ENCODE data around the gene UROD. TPM values are rescaled to one million over a fixed set of nuclear protein-coding genes. Genes with fewer than 3 reads are reported as not detected.
"Not testable (repeated sequence)": the region's sequence is repeated elsewhere in the genome, so short reads cannot be mapped to it uniquely, and the experiment has no call there.

The UROD gene
- polyA plus RNA-seq, 3 donors from 2014 or later, result 67.6 to 110 (median 102) TPM

DNA sequence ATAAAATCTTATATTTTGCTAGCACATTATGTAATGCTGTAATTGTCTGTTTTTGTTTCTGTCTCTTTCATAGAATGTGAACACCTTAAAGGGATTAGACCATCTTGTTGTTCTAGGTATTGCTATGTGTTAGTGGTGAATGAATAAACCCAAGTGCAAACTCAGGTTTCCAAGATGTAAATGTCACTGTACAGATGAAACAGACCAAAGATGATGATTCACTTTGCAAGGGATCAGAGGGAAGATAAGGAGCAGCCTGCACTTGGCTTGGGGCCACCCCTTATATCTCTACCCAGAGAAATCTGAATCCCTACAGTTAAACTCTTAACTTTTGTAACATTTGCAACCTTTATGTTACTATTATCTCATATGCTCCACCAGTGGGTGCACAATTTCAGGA is 25.4 kb downstream of the UROD start:
- Mint-ChIP-seq H3K9me3 (no peaks in the 10 kb centered on the region), H3K4me1 (peaks cover 3 to 7% of the 10 kb centered on the region in 2 donors), H3K36me3 (peaks cover 3 to 6% (median 5%) of the 10 kb centered on the region in 3 donors), H3K4me3 (no peak overlapping the region), H3K27ac (no peak overlapping the region), H3K27me3 (ENCODE audit: low read depth in 3 of 3) (peaks cover 0 to 1% (median 0%) of the 10 kb centered on the region in 3 donors)
- DNase-seq, result no peak

DNA sequence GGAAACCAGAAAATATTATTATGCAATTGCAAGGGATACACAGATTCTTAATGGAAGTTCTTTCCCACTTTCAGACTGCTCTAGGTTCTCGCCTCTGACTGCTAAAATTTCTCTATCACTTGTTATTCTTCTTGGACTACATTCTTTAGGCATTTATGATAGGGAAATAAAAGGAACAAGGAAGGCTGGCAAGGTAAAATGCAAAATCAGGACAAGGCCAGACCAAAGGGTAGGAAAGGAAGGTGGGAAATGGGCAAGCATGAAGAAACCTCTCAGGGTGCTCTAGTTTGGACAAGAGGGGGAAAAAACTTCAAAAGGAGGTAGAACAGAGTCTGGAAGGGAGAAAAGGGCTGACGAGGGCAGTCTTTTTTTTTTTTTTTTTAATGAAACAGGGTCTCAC is 26.2 kb downstream of the UROD start:
- peaks cover 3 to 5% of the 10 kb centered on the region in 2 donors for H3K4me1 Mint-ChIP-seq
- no peak for DNase-seq
- no peaks in the 10 kb centered on the region for H3K9me3 Mint-ChIP-seq
- no peak overlapping the region for H3K4me3 Mint-ChIP-seq
- H3K36me3 Mint-ChIP-seq, result peaks cover 3 to 6% (median 4%) of the 10 kb centered on the region in 3 donors
- no peaks in the 10 kb centered on the region for H3K27me3 Mint-ChIP-seq (ENCODE audit: low read depth in 3 of 3)
- no peak overlapping the region for H3K27ac Mint-ChIP-seq

- Mint-ChIP-seq H3K4me1 (no peaks in the 10 kb centered on the region), H3K4me3 (no peak overlapping the region), H3K9me3 (no peaks in the 10 kb centered on the region)
Observed at GRCh38 chr1:45038661-45039364, 26.8 kb downstream of the UROD start.

DNA sequence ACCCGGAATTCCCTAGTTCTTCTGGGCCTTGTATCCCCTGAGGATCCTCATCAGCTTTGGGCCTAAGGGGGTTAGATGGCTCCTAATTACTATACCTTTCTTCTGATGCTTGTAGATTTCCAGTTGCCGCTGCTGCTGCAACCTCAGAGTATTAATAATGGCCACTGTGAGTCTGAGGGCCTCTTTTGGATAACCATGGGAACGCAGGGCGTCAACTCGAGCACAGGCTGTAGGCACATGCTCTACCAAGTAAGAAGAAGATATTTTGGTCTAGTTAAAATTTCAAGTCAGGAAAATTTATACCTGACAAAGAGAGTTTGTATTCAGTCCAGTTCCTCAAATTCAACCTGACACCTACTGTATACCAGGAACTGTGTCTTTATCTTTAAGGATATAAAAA is 28.2 kb downstream of the UROD start:
- Mint-ChIP-seq H3K4me3 (no peak overlapping the region), H3K27me3 (ENCODE audit: low read depth in 3 of 3) (no peaks in the 10 kb centered on the region), H3K9me3 (no peaks in the 10 kb centered on the region), H3K4me1 (no peaks in the 10 kb centered on the region), H3K36me3 (peaks cover 3 to 6% (median 4%) of the 10 kb centered on the region in 3 donors), H3K27ac (no peak overlapping the region)
- no peak for DNase-seq

More at GRCh38 chr1:45038661-45039364, 26.8 kb downstream of the UROD start:
- Mint-ChIP-seq H3K36me3 (peaks cover 3 to 6% (median 4%) of the 10 kb centered on the region in 3 donors), H3K27me3 (ENCODE audit: low read depth in 3 of 3) (no peaks in the 10 kb centered on the region), H3K27ac (no peak overlapping the region)
- DNase-seq, result no peak

- H3K9me3 Mint-ChIP-seq, result no peaks in the 10 kb centered on the region
- no peak overlapping the region for H3K27ac Mint-ChIP-seq
- H3K27me3 Mint-ChIP-seq (ENCODE audit: low read depth in 3 of 3), result no peaks in the 10 kb centered on the region
- H3K4me1 Mint-ChIP-seq, result no peaks in the 10 kb centered on the region
- DNase-seq, result no peak
- H3K36me3 Mint-ChIP-seq, result peaks cover 3 to 4% (median 3%) of the 10 kb centered on the region in 3 donors
- H3K4me3 Mint-ChIP-seq, result no peak overlapping the region
Observed at GRCh38 chr1:45043094-45043493, 31.0 kb downstream of the UROD start.

DNA sequence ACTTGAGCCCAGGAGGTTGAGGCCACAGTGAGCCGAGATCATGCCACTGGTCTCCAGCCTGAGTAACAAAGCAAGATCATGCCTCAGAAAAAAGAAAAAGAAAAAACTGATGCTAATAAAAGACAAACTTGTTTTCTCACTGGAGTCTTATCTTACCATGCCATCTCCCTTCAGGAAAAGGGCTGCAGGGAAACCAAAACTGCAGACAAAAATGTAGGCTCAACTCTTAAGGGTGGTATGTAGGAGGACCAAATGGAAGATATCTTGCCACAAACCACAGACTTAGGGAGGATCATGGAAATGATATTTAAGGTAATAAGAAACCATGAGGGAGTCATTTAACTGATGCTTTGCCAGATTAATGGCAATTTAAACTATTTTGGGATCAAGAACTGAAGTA is 32.9 kb downstream of the UROD start:
- Mint-ChIP-seq H3K36me3 (peaks cover 0 to 4% (median 0%) of the 10 kb centered on the region in 3 donors), H3K27me3 (ENCODE audit: low read depth in 3 of 3) (no peaks in the 10 kb centered on the region), H3K27ac (no peak overlapping the region), H3K4me1 (no peaks in the 10 kb centered on the region), H3K9me3 (no peaks in the 10 kb centered on the region), H3K4me3 (no peak overlapping the region)
- no peak for DNase-seq

GRCh38 chr1:45047032-45047431 is 35.0 kb downstream of the UROD start:
- no peak for DNase-seq
- peaks cover 10 to 14% of the 10 kb centered on the region in 2 donors for H3K4me1 Mint-ChIP-seq
- no peaks in the 10 kb centered on the region for H3K27me3 Mint-ChIP-seq (ENCODE audit: low read depth in 3 of 3)
- H3K4me3 Mint-ChIP-seq, result no peak overlapping the region
- H3K27ac Mint-ChIP-seq, result no peak overlapping the region
- H3K9me3 Mint-ChIP-seq, result no peaks in the 10 kb centered on the region
- peaks cover 0 to 4% (median 0%) of the 10 kb centered on the region in 3 donors for H3K36me3 Mint-ChIP-seq

DNA sequence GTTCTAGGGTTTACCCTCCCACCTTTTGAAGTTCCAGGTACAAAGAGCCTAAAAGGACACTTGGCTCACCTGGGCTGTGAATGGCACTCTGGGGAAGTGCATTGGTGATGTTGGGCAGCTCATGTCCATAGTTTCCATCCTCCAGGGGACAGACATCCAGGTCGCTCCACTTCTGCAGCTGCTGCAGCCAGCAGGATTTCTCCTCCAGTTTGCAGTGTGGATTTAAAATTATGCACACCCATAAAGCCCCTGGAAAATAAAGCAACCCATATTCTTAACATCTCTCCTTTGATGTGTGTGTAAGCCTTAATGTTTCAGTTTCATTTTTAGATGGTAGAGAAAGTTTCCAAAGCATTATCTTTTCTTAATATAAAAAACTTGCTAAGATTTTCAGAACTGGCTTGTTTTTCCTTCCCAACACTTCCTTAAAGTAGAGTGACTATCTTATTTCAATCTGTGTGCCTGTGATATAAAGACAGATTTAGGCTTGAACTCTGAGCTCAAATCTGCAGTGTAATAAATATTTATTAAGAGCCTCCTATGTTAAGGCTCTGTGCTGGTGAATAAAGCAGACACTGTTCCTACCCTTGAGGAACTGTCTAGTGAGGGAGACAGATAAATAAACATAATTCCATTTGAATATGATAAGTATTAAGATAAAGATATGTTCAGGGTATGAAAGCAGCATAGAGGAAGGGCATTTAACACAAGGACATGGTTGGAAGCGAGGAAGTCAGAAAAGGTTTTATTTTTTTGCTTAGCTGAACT is 39.1 kb downstream of the UROD start:
- DNase-seq, result peak in 2 of 3 donors; percentile 1 to 14
- Mint-ChIP-seq H3K4me3 (peak overlapping the region; percentile 68 to 82 (median 77)), H3K9me3 (no peaks in the 10 kb centered on the region), H3K27me3 (ENCODE audit: low read depth in 3 of 3) (no peaks in the 10 kb centered on the region), H3K27ac (peak overlapping the region; percentile 85 to 91 (median 88)), H3K36me3 (peaks cover 0 to 8% (median 0%) of the 10 kb centered on the region in 3 donors), H3K4me1 (peaks cover 10 to 14% of the 10 kb centered on the region in 2 donors)

GRCh38 chr1:45057542-45057941 is 45.5 kb downstream of the UROD start:
- Mint-ChIP-seq H3K36me3 (peaks cover 0 to 8% (median 0%) of the 10 kb centered on the region in 3 donors), H3K27me3 (ENCODE audit: low read depth in 3 of 3) (peaks cover 0 to 2% (median 0%) of the 10 kb centered on the region in 3 donors), H3K4me1 (no peaks in the 10 kb centered on the region), H3K9me3 (no peaks in the 10 kb centered on the region), H3K27ac (no peak overlapping the region), H3K4me3 (no peak overlapping the region)
- no peak for DNase-seq

DNA sequence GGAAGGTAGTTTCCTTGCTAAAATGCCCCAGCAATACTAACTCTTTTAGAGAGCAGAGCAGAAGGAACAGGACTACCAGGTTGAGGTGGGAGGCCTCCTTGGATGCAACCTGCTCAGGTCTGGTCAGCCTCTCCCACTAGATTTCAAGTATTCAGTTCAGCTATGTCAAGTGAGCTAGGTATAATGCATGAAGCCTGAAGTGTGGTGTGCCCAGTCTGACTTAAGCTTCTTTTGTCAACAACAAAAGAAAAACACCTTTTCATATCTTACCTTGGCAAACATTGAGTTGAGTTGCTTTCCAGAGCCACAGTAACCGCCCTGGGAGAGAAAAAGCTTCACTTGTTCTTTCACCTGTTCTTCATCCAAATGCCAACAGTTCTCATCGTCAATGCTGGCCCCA is 47.8 kb downstream of the UROD start:
- no peaks in the 10 kb centered on the region for H3K9me3 Mint-ChIP-seq
- H3K27me3 Mint-ChIP-seq (ENCODE audit: low read depth in 3 of 3), result peaks cover 0 to 3% (median 0%) of the 10 kb centered on the region in 3 donors
- no peak for DNase-seq
- no peaks in the 10 kb centered on the region for H3K4me1 Mint-ChIP-seq
- H3K27ac Mint-ChIP-seq, result no peak overlapping the region
- peaks cover 0 to 8% (median 0%) of the 10 kb centered on the region in 3 donors for H3K36me3 Mint-ChIP-seq
- no peak overlapping the region for H3K4me3 Mint-ChIP-seq

- H3K36me3 Mint-ChIP-seq; DNase-seq; H3K4me3 Mint-ChIP-seq; H3K27me3 Mint-ChIP-seq (ENCODE audit: low read depth in 3 of 3); H3K4me1 Mint-ChIP-seq; H3K27ac Mint-ChIP-seq; H3K9me3 Mint-ChIP-seq: not testable (repeated sequence)
Observed at GRCh38 chr1:45062463-45062862, 50.4 kb downstream of the UROD start.

DNA sequence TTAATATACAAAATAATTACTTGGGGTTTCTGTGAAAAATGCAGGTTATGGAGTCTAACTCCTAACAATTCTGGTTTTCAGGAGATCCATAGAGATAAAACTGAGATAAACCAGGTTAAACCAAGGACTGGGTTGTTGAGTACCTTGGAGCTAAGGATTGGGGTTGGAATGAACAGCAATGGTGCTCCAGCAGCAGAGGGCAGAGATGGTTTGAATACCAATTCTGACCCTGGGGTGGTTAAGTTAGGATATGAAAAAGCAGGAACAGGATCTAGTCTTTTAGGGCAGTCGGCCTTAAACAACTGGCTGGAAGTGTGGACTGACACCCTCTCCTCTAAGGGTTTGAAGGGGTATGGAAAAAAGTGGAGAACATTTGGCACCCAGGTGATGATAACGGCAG is 53.0 kb downstream of the UROD start:
- DNase-seq, result no peak
- Mint-ChIP-seq H3K9me3 (no peaks in the 10 kb centered on the region), H3K36me3 (no peaks in the 10 kb centered on the region), H3K27me3 (ENCODE audit: low read depth in 3 of 3) (peaks cover 0 to 3% (median 0%) of the 10 kb centered on the region in 3 donors), H3K4me1 (no peaks in the 10 kb centered on the region), H3K4me3 (no peak overlapping the region), H3K27ac (no peak overlapping the region)

Data from immature natural killer cell (primary cell).